HG02852 (cell line): ENCODE measurements around the gene DIP2C.
"Not testable (repeated sequence)": the region's sequence is repeated elsewhere in the genome, so short reads cannot be mapped to it uniquely, and the experiment has no call there.

Experiments used
- ATAC-seq: cut with Tn5 transposase; IDR thresholded peaks from one replicate; pipeline ENCODE4 v1.9.1; 2021; ENCODE audit warnings: mild to moderate bottlenecking, moderate library complexity; ENCODE audit not compliant: unreplicated experiment

DIP2C gene

GRCh38 chr10:600876-601659, 88.4 kb downstream of the DIP2C start:
- ATAC-seq: no peak

DNA sequence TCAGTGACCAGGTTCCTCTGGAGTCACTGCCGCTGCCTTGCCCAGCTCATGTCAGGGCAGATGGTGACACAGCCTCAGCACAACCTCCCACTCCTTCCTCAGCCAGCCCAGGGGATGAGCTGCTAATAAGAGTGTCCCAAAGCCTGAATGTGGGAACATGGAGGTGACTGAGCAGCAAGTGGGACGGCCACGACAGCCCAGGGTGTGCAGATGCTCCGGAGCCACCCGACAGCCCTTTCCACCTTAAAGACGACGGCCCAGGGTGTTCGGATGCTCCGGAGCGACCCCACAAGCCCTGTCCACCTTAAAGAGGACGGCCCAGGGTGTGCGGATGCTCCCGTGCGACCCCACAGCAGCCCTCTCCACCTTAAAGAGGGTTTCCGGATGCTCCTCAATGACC, 89.2 kb downstream of the DIP2C start:
- no peak for ATAC-seq

- ATAC-seq: no peak
Measured at GRCh38 chr10:599767-600166, 89.7 kb downstream of the DIP2C start.

- ATAC-seq: no peak
Measured at GRCh38 chr10:598415-599170, 90.9 kb downstream of the DIP2C start.

DNA sequence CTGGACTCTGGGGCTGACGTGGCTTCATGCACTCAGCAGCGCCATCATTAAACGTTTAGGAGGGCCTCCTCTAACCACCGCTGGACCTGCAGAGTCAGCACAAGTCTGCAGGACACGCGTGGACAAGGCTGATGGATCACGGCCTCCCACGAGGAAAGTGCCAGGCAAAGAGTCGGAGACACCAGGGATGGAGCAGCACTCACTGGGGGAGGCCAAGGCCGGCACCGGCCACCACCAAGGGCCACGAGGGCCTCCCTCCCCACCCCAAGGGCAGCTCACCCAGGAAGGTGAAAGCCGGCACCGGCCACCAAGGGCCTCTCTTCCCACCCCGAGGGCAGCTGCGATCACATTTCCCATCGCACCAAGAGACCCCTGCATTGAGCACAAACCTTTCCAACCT, 91.5 kb downstream of the DIP2C start:
- no peak for ATAC-seq

DNA sequence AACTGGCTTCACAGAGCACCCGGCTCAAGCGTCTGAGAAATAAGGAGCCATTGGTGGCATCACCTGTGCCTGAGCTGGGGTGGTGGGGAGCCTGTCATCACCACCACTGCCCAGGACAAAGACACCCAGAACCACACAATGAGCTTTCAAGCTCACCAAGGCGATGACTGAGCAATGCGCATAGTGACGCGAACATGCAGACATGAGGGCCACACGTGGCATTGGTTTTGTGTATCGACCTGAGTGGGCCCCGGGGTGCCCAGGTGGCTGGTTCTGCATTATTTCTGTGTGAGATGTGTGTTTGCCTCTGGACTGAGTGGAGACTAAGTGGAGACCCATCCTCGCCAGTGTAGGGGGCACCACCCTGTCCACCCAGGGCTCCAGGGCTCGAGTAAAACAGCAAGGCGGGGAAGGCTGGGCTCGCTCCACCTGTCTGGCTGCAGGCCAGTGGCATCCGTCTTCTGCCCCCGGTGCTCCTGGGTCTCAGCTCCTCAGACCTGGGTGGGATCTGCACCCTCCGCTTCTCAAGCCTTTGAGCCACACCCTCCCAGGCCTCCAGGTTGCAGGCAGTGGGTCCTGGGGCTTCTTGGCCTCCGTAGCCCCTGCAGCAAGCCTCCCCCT, 92.6 kb downstream of the DIP2C start:
- no peak for ATAC-seq

GRCh38 chr10:596131-596530, 93.3 kb downstream of the DIP2C start:
- not testable (repeated sequence) for ATAC-seq

DNA sequence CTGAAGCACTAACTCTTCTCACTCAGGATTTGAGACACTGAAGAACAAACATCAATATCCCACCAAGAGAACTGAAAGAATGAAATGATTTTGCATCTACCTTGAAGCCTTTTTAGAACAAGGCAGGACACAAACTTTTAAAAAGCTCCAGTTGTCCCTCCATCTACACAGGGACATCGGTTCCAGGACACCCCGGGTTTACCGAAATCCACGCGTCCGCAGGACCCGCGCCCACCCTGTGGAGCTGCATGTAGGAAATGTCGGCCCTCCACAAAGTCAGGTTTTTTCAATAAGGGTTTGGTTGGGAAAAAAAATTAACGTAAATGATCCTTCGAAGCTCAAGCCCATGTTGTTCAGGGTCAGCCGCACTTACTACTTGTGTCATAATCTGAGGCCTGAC, 94.0 kb downstream of the DIP2C start:
- ATAC-seq: no peak

GRCh38 chr10:594584-595270, 94.7 kb downstream of the DIP2C start:
- no peak for ATAC-seq

- no peak for ATAC-seq
Measured at GRCh38 chr10:593901-594457, 95.5 kb downstream of the DIP2C start.

DNA sequence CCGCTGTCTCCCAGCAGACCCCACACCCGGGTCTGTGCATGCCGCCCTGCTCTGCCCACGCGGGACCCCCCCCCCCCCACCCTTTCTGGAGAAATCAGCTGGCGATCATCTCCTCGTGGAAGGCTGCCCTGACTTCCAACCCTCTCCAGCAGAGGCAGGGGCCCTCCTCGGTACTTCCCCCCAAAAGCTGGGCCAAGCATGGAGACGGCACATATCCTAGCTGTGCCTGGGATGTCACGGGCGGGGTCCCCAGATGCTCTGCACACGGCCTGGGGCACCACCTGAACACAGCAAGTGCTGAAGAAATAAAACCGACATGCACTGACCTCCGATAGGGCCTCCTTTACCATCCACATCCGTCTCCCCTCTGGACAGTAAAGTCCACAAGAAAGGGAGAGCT, 96.0 kb downstream of the DIP2C start:
- ATAC-seq: no peak

DNA sequence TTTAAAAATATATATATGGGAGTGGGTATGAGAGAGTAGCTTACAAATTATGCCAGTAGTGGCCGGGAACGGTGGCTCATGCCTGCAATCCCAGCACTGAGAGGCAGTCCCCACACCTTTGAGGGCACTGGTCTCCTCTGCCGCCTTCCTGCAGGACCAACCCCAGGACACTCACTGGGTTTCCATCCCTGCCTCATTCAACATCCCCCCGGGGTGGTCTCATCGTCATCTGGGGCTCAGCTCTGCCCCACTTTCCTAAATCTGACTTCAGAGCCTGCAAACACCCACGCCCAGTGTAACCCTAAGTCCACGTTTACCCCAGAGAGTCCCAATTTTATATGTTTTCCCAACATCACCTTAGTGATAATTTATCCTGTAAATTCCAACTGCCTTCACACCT, 96.5 kb downstream of the DIP2C start:
- ATAC-seq: no peak

- ATAC-seq: no peak
Measured at GRCh38 chr10:591646-592045, 97.8 kb downstream of the DIP2C start.

GRCh38 chr10:590721-591120, 98.7 kb downstream of the DIP2C start:
- ATAC-seq: no peak

DNA sequence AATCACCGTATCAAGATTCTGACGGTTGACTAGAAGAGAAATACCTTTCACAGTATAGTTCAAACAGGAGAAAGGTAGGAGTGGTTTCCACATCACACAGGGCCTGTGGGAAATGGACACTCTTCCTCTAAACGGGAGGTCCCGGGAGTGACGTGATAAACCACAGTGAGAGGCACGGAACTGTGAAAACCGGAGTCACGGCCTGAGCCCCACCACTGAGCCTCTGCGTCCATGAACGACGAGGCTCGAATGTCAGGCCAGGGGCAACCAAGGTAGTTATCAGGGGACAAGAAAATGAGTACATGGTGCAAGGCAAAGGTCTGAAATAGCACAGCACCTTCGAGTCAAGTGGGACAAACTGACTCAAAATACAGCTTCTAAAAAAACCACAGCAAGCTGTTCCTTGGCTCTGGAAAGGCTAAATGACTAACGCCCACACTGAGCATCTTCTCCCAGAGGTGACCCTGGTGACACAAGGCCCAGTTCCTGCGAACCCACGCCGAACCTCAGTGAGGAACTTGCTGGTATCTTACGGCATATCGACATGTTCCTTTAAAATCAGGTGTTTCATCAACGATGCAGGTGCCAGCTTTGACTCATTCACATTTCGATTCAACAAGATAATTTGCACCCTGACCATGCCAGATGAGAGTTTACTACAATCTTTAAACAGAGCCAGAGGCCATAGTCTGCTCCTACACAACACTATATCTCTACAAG, 99.3 kb downstream of the DIP2C start:
- ATAC-seq: no peak

- no peak for ATAC-seq
Measured at GRCh38 chr10:588246-589165, 101.0 kb downstream of the DIP2C start.

GRCh38 chr10:586716-587115, 102.8 kb downstream of the DIP2C start:
- no peak for ATAC-seq

DNA sequence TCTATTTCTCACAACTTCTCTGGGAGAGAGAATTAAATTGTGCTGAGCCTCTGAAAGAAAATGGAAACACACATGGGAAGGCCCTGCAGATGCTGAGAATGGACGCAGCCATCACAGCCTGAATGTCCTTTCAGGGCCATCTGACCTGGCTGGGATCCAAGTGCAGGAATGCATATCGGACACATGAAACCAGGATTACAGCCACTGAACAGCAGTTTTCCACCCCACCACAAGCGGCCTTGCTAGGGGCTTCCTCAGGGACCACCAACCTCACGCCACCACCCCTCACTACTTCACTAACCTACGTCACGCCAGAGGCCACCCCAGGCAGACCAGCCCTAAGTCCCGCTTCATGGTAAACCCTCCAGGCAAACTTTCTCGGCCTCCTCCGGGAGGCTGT, 103.3 kb downstream of the DIP2C start:
- no peak for ATAC-seq

GRCh38 chr10:585502-585901, 104.0 kb downstream of the DIP2C start:
- ATAC-seq: no peak
